Esophagus squamous epithelium (tissue), 4 donors: ENCODE results near the gene ENDOU.

Experiments
- POLR2A ChIP-seq, 4 donors: fragments of 450-650 bp; IDR thresholded peaks; one replicate each; pipeline ENCODE4 v1.6.1; 2017; ENCODE audit warnings: antibody characterized with exemption in 4 of 4, mild to moderate bottlenecking in 4 of 4, moderate library complexity in 3 of 4
- TF ChIP-seq, protein P1 (sequence below), 6 experiments: fragments of 450-650 bp in 4 of 6; fragments of 200-600 bp in 2 of 6; sonication (generic) in 2 of 6; IDR thresholded peaks; one replicate each; pipeline ENCODE4 v1.5.1; 2016 to 2019; ENCODE audit warnings: antibody characterized with exemption in 6 of 6, mild to moderate bottlenecking in 4 of 6, moderate library complexity in 4 of 6

- TF ChIP-seq, protein P1, sequence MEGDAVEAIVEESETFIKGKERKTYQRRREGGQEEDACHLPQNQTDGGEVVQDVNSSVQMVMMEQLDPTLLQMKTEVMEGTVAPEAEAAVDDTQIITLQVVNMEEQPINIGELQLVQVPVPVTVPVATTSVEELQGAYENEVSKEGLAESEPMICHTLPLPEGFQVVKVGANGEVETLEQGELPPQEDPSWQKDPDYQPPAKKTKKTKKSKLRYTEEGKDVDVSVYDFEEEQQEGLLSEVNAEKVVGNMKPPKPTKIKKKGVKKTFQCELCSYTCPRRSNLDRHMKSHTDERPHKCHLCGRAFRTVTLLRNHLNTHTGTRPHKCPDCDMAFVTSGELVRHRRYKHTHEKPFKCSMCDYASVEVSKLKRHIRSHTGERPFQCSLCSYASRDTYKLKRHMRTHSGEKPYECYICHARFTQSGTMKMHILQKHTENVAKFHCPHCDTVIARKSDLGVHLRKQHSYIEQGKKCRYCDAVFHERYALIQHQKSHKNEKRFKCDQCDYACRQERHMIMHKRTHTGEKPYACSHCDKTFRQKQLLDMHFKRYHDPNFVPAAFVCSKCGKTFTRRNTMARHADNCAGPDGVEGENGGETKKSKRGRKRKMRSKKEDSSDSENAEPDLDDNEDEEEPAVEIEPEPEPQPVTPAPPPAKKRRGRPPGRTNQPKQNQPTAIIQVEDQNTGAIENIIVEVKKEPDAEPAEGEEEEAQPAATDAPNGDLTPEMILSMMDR (IDR thresholded peaks at IDR 0.05) = no peak
- TF ChIP-seq POLR2A (IDR thresholded peaks at IDR 0.05) = no peak
Observed at GRCh38 chr12:47725893-47726292, 603 bp upstream of the ENDOU start.
